Umbilical cord (tissue), 2 donors: Measurements from ENCODE around the gene CD200. TPM values are rescaled to one million over a fixed set of nuclear protein-coding genes. Genes with fewer than 3 reads are reported as not detected.
A peak's percentile ranks its signal among the peaks of the same experiment; 100 is the strongest.
"Not testable (repeated sequence)": the region's sequence is repeated elsewhere in the genome, so short reads cannot be mapped to it uniquely, and the experiment has no call there.

Experiments
- DNase-seq: peaks from one replicate; pipeline ENCODE4 v3.0.0-alpha.2; 2015; ENCODE audit warnings: low spot score
- total RNA-seq: library from RNA; depleted of rRNA; stranded (reverse); fragments of >200 nt; gene quantifications from one replicate; pipeline ENCODE4 v1.2.3, GENCODE V29; 2014; ENCODE audit warnings: low replicate concordance; ENCODE audit not compliant: insufficient read depth

The CD200 gene
- total RNA-seq, 1 donor from 2014 or later: 13.2 TPM

- no peak for DNase-seq
Observed at GRCh38 chr3:112388972-112389371, 56.0 kb downstream of the CD200 start.

- no peak for DNase-seq
Observed at GRCh38 chr3:112389961-112390360, 57.0 kb downstream of the CD200 start.

GRCh38 chr3:112390783-112391641 is 58.1 kb downstream of the CD200 start:
- DNase-seq: peak; percentile 97

- DNase-seq: no peak
Observed at GRCh38 chr3:112391648-112392047, 58.7 kb downstream of the CD200 start.

GRCh38 chr3:112392393-112393359 is 59.7 kb downstream of the CD200 start:
- no peak for DNase-seq

GRCh38 chr3:112393360-112393728 is 60.4 kb downstream of the CD200 start:
- DNase-seq: no peak

GRCh38 chr3:112394003-112394640 is 61.2 kb downstream of the CD200 start:
- DNase-seq: peak; percentile 65

- peak; percentile 56 for DNase-seq
Observed at GRCh38 chr3:112395181-112395895, 62.4 kb downstream of the CD200 start.

- no peak for DNase-seq
Observed at GRCh38 chr3:112395896-112396290, 62.9 kb downstream of the CD200 start.

- DNase-seq: no peak
Observed at GRCh38 chr3:112397556-112397955, 64.6 kb downstream of the CD200 start.

- no peak for DNase-seq
Observed at GRCh38 chr3:112399064-112399463, 66.1 kb downstream of the CD200 start.

- DNase-seq: not testable (repeated sequence)
Observed at GRCh38 chr3:112399554-112399953, 66.6 kb downstream of the CD200 start.

- not testable (repeated sequence) for DNase-seq
Observed at GRCh38 chr3:112400317-112400716, 67.4 kb downstream of the CD200 start.

GRCh38 chr3:112401617-112402016 is 68.7 kb downstream of the CD200 start:
- no peak for DNase-seq

- no peak for DNase-seq
Observed at GRCh38 chr3:112403103-112403502, 70.1 kb downstream of the CD200 start.

- DNase-seq: not testable (repeated sequence)
Observed at GRCh38 chr3:112404924-112405549, 72.1 kb downstream of the CD200 start.

GRCh38 chr3:112405845-112406244 is 72.9 kb downstream of the CD200 start:
- DNase-seq: no peak

- DNase-seq: no peak
Observed at GRCh38 chr3:112407214-112407887, 74.4 kb downstream of the CD200 start.

- DNase-seq: no peak
Observed at GRCh38 chr3:112407888-112408702, 75.1 kb downstream of the CD200 start.
